Lower leg skin (tissue), 4 donors: ENCODE measurements around the gene KCNV2. TPM values are rescaled to one million over a fixed set of nuclear protein-coding genes. Genes with fewer than 3 reads are reported as not detected.

ENCODE experiments used
- DNase-seq, 2 donors: peaks; one replicate each; pipeline ENCODE4 v3.0.0-alpha.2; 2019; ENCODE audit warnings: low spot score in 2 of 2
- H3K4me3 ChIP-seq: fragments of 200-600 bp; sonication (generic); 2 replicates; pipeline ENCODE4 v1.5.1; 2017; ENCODE audit warnings: mild to moderate bottlenecking, low read depth; ENCODE audit not compliant: poor library complexity, severe bottlenecking
- POLR2A ChIP-seq, 2 donors: fragments of 450-650 bp; IDR thresholded peaks; one replicate each; pipeline ENCODE4 v1.6.1; 2016 to 2017; ENCODE audit warnings: antibody characterized with exemption in 2 of 2, mild to moderate bottlenecking in 1 of 2, moderate library complexity in 1 of 2
- WGBS, 2 donors: methylation state at CpG; one replicate each; pipeline ENCODE4 v1.1.5; 2018; 5-methylcytosine and 5-hydroxymethylcytosine counted together
- intact Hi-C: fragments of 100-400 bp; cut with DNase I; formaldehyde crosslinking; loops from one replicate; pipeline ENCODE4 v1.15.0; 2023; ENCODE audit warnings: low total_unique reads
- total RNA-seq, 4 donors: library from RNA; depleted of rRNA; stranded (reverse); fragments of >200 nt; gene quantifications; one replicate each; pipeline ENCODE4 v1.1.0, GENCODE V29; 2016
- TF ChIP-seq, protein P1 (sequence below), 3 donors: fragments of 450-650 bp; IDR thresholded peaks; one replicate each; pipeline ENCODE4 v1.5.1; 2016; ENCODE audit warnings: antibody characterized with exemption in 3 of 3, mild to moderate bottlenecking in 3 of 3, moderate library complexity in 2 of 3

Gene KCNV2
- total RNA-seq, 4 donors from 2014 or later, result not detected

DNA sequence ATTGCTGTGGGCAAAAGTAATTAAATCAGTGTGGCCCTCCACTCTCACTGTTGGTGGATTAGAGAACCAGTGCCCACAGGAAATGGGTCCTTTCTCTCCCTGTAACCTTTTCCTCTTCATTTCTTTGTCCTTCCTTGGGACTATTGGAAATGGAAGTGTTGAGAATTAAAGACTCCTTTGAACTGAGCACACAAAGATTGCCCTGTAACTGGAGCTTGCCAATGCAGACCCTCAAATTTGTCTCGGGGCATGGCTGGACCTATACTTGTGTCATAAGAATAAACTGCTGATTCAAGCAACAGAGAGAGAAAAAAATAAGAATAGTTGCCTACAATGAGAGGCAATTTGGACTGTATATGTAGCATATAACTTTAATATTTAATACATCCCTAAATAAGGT is 13.7 kb downstream of the KCNV2 start:
- no peak for TF ChIP-seq POLR2A (IDR thresholded peaks at IDR 0.05)
- TF ChIP-seq, protein P1, sequence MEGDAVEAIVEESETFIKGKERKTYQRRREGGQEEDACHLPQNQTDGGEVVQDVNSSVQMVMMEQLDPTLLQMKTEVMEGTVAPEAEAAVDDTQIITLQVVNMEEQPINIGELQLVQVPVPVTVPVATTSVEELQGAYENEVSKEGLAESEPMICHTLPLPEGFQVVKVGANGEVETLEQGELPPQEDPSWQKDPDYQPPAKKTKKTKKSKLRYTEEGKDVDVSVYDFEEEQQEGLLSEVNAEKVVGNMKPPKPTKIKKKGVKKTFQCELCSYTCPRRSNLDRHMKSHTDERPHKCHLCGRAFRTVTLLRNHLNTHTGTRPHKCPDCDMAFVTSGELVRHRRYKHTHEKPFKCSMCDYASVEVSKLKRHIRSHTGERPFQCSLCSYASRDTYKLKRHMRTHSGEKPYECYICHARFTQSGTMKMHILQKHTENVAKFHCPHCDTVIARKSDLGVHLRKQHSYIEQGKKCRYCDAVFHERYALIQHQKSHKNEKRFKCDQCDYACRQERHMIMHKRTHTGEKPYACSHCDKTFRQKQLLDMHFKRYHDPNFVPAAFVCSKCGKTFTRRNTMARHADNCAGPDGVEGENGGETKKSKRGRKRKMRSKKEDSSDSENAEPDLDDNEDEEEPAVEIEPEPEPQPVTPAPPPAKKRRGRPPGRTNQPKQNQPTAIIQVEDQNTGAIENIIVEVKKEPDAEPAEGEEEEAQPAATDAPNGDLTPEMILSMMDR (IDR thresholded peaks at IDR 0.05), result no peak
- WGBS, 2 donors, result 88 to 91% methylated on average over 1 of the region's 1 CpG
- no peak for DNase-seq
- no peak overlapping the region for H3K4me3 ChIP-seq
- intact Hi-C loops, result no loop called here

DNA sequence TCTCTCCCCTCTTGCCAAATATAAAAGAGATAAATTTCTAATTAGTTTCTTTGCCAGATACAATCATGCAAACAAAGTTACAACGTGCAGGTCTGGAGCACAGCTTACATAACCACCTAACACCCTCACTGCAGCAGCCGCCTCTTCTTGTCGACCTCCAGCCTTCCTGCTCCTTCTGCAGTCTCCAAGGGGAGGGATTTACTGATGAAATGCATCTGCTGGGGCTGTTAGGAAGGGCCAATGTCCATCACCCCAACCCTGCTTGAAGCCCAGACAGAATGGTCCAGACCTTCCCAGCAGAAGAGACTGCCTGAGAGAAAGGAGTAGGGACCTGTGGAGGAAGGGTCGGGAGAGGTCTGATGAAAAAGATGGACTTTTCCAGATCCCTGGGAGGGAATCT is 15.2 kb downstream of the KCNV2 start:
- DNase-seq, result no peak
- intact Hi-C loops, result no loop called here
- H3K4me3 ChIP-seq, result no peak overlapping the region
- TF ChIP-seq POLR2A (IDR thresholded peaks at IDR 0.05), result no peak
- TF ChIP-seq, protein P1 (IDR thresholded peaks at IDR 0.05), result no peak
- 68 to 72% methylated on average over 4 of the region's 4 CpGs for WGBS, 2 donors

DNA sequence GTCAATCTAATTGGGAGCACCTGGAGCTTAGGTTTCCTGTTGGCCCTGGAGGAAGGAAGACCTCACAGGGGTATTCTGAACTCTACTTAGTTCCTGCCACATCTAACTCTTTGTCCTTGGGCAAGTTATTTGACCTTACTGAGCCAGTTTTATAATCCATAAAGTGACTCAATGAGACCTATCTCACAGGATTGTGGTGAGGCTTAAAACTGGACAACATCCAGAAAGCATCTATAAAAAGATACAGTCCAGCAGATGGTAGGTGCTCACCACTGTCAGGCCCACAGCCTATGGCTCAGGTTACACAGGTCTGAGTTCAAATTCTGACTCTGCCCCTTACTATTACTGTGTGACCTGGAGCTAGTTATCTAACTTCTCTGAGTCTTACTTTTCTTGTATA is 23.3 kb downstream of the KCNV2 start:
- no peak for TF ChIP-seq POLR2A (IDR thresholded peaks at IDR 0.05)
- TF ChIP-seq, protein P1 (IDR thresholded peaks at IDR 0.05), result no peak
- intact Hi-C loops, result no loop called here
- no peak overlapping the region for H3K4me3 ChIP-seq
- no peak for DNase-seq

DNA sequence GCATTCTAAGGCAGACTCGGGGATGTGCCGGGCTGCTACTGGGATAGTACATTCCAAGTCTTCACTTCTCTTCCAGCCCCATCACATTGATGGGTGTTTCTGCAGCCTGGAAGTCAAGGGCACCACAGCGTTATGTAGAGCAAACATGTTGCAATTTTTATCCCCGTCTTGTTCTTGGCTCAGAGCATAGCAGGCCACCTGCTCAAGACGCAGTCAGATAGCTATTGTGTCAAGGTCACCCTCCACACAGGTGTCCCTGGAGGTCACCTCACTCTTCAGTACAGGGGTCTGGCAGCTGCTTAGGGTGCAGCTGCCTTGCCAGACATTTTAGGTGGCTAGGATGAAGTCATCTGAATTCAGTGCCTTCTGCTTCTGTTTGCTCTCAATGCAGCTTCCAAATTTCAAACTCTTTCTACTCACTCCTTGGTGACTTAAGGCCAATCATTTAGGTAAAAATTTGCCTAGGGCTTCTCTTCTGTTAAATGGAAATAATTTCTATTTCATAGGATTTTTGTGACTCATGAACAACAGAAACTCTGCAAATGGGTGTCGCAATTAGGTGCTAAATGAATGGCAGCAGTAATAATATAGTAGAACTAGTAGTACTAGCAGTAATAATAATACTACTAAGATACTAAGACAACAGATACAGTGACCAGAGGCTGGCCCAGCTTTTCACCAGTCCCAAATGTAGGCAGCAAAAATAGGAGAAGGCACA is 24.3 kb downstream of the KCNV2 start:
- DNase-seq, result no peak
- intact Hi-C loops, result no loop called here
- TF ChIP-seq POLR2A (IDR thresholded peaks at IDR 0.05), result no peak
- TF ChIP-seq, protein P1 (IDR thresholded peaks at IDR 0.05), result no peak
- H3K4me3 ChIP-seq, result no peak overlapping the region
- 93 to 94% methylated on average over 6 of the region's 6 CpGs for WGBS, 2 donors

DNA sequence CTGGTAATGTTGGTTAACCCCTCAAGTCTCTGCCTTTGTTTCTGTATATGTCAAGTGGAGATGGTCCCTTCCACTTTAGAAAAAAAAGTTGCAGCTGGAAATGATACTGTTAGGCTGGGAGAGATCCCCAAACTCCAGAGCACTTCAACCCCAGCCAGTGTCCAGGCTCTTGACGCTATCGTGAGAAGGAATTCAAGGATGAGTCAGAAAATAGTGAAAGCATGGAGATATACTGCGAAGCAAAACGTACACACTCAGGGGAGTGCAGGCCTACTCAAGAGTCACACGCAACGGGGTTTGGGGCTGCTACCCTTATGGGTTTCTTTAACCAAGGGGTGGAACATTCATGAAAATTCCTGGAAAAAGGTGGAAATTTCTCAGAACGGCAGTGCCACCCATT is 24.9 kb downstream of the KCNV2 start:
- no peak for DNase-seq
- intact Hi-C loops, result no loop called here
- H3K4me3 ChIP-seq, result no peak overlapping the region
- WGBS, 2 donors, result 95 to 98% methylated on average over 7 of the region's 7 CpGs
- TF ChIP-seq, protein P1 (IDR thresholded peaks at IDR 0.05), result no peak
- TF ChIP-seq POLR2A (IDR thresholded peaks at IDR 0.05), result no peak
